GM19467 (cell line): ENCODE data around the gene RNF167.
A peak's percentile ranks its signal among the peaks of the same experiment; 100 is the strongest.

Source experiments
- ATAC-seq: cut with Tn5 transposase; IDR thresholded peaks from one replicate; pipeline ENCODE4 v1.9.1; 2021; ENCODE audit warnings: mild to moderate bottlenecking, moderate library complexity; ENCODE audit not compliant: unreplicated experiment

Gene RNF167

DNA sequence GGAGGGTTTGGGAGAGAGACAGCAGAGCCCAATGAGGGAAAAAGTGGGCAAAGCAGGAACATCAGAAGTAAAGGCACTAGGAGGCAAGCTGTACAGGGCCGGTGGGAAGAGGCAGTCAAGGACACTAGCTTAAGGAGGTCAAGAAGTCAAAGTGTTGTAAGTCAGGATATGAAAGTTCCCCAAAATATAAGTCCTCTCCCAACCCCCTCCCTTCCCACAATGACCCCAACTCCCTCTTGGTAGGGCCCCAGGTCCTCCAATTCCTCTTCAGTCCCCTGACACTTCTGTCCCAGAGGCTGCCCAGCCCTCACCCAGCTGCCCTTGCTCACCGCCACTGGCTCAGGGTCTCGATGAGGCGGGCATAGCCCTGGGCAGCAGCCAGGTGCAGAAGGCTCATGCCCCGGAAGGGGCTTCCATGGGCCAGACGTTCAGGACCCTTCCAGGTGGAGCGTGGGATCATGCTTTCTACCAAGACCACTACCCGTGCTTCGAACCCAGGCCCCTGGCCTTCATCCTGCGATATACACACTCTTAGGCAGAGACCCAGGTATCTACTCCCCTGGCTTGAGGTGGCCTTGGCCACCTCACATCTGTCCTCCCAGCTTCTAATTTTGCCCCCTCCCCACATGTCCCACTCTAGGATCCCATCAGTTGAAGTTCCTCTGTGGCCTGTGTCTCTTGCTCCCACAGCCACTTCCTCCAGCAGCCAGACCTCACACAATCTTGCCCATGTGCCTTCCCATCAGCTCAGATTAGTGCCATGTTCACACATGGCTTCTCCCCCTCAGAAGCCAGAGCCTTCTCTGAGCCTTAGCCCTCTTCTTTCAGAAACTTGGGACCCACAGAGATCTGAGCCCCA, 33.4 kb downstream of the RNF167 start:
- no peak for ATAC-seq

DNA sequence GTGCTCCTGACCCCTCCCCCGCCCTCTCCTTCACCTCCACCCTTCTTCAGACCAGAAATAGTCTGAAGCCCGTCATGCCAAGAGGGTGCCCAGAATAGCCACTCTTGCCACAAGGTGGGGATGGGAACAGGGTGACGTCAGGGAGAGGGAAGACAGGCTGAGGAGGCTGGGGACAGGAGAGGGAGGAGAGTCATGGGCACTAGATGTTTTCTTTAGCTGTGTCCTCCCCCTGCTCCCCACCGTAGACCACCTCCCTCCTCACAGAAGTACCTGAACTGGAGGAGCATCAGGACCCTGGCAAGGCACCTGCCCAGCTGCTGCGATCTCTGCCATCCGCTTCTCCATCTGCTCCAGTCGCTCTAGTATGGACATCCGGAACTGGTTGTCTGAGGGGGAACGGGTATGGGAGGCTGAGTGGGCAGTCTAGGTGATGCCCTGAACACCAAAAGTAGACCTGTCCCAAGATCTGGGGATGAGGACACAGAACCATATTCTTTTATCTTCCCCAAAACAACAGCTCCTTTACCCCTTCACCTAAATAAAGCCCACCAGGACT, 34.1 kb downstream of the RNF167 start:
- ATAC-seq: no peak

GRCh38 chr17:4978726-4979125, 38.7 kb downstream of the RNF167 start:
- ATAC-seq: no peak

- no peak for ATAC-seq
Observed at GRCh38 chr17:4980644-4981216, 40.7 kb downstream of the RNF167 start.

- no peak for ATAC-seq
Observed at GRCh38 chr17:4982305-4982704, 42.2 kb downstream of the RNF167 start.

- ATAC-seq: no peak
Observed at GRCh38 chr17:4986403-4986802, 46.3 kb downstream of the RNF167 start.

- peak; percentile 47 for ATAC-seq
Observed at GRCh38 chr17:4986951-4987766, 47.1 kb downstream of the RNF167 start, which contains the start of gene CAMTA2. Gene CAMTA2 (minus strand): TSS chr17:4987675. CDS start chr17:4986222, 1,453 bp downstream.

DNA sequence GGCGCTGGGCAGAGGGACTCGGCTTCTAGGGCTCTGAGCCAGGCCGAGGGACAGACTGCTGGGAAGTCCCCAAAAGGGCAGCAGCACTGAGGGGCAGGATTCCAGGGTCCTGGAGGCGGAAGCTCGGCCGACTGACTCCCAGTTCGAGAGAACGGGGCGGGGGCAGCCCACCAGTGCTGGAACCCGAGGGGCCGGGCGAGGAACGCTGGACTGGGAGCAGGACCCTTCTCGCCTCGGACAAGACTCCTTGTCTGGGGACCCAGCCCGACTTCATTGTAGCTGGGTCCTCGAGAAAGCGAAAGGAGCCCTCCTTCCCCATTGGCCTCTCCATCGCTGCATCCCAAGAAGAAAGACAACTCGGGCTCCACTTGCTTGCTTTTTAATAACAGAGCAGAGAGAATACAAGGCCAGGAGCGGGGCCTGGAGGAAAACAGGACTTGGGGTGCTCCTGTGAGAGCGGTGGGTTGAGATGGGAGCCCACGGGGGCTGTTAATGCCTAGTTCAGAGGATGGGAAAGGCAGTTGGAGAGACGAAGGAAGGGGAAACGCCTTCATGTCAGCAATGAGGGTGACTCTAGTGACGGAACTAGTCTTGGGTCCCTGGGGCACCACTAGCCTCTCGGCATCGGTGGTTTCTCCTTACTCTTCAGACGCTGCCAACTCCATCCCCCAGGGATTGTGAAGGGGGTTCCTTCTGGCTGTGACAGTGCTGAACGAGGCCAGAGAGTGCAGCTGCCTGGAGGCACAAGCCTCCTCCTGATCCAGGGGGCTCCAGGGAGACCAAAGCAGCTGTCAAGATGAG, 47.9 kb downstream of the RNF167 start:
- no peak for ATAC-seq

DNA sequence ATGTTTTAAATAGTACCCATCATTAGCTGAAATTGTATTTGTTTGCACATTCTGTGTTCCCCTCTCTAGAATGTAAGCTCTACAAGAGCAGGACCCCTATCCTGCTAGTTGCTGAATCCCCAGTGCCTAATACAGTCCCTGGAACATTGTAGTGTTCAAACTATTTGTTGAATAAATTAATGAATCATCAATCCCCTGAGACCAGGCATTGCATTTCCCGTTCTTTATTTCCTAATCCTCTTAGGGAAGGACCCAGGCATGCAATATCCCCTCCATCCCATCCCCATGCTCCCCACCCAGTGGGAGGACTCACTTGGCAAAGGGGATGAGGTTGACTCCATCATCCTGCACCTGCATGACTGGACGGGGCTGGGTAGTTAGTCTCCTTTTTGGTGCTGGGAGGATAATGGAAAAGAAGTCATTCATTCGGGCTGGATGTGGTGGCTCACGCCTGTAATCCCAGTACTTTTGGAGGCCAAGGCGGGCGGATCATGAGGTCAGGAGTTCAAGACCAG, 54.1 kb downstream of the RNF167 start:
- ATAC-seq: no peak
